H1 (cell line): ENCODE measurements around the gene ASCL1. TPM values are rescaled to one million over a fixed set of nuclear protein-coding genes. Genes with fewer than 3 reads are reported as not detected.

Experiments
- BCL11A ChIP-seq, 2 experiments: IDR thresholded peaks; one replicate each; pipeline ENCODE4 v1.6.1; 2011; ENCODE audit warnings: low read depth in 2 of 2, low read length in 2 of 2, mild to moderate bottlenecking in 2 of 2
- EZH2 ChIP-seq: fragments of 200-600 bp; sonication (generic); IDR thresholded peaks from 2 replicates; pipeline ENCODE4 v1.7.1; 2012; ENCODE audit warnings: low read depth, mild to moderate bottlenecking, moderate library complexity, low read length, inconsistent platforms; ENCODE audit not compliant: severe bottlenecking
- KDM4A ChIP-seq: IDR thresholded peaks from one replicate; pipeline ENCODE4 v1.7.1; 2012; ENCODE audit warnings: low read depth, mild to moderate bottlenecking, moderate library complexity, low read length, inconsistent platforms; ENCODE audit not compliant: severe bottlenecking
- PHF8 ChIP-seq: fragments of 200-600 bp; sonication (generic); conservative IDR thresholded peaks from 2 replicates; pipeline ENCODE4 v1.7.1; 2012; ENCODE audit warnings: low read depth, mild to moderate bottlenecking, inconsistent platforms, low read length, moderate library complexity
- RFX5 ChIP-seq: IDR thresholded peaks from 2 replicates; pipeline ENCODE4 v1.6.1; 2011; ENCODE audit warnings: low read depth, low read length, improper control_type of control experiment, borderline replicate concordance
- RNF2 ChIP-seq: fragments of 200-900, 300-1000 bp; sonication (generic); IDR thresholded peaks from 2 replicates; pipeline ENCODE4 v1.7.1; 2016; ENCODE audit warnings: borderline replicate concordance, low read depth, mild to moderate bottlenecking, antibody characterized with exemption, low read length; ENCODE audit not compliant: poor library complexity, severe bottlenecking; ENCODE audit errors: missing control alignments
- polyA plus RNA-seq, 7 experiments: library from polyadenylated mRNA; depleted of rRNA in 3 of 7; stranded (reverse) in 5 of 7; unstranded in 2 of 7; fragments of >200 nt in 5 of 7; fragments of 200-250 nt in 2 of 7; gene quantifications; 1 replicate in 5 of 7; 2 replicates in 1 of 7; 4 replicates in 1 of 7; pipeline versions ENCODE4 v1.2.1 to v1.2.3, GENCODE V29; 2011 to 2013; ENCODE audit warnings: missing spikeins in 2 of 7, mixed read lengths in 2 of 7
- total RNA-seq: library from RNA; stranded (reverse); fragmentation: NEBNext Ultra II Directional; extraction: Animal tissue kit (Norgen Biotek cat#: 25700); gene quantifications from 2 replicates; pipeline ENCODE4 v1.2.1, GENCODE V29; 2021

Gene ASCL1
- total and polyA plus RNA-seq, 2 of the 8 experiments (the other 6 are each of a cell fraction or from before 2014, with no cell fraction given), result 0.12 TPM; not detected in 1

- peak; percentile 88 for TF ChIP-seq RNF2
- TF ChIP-seq RFX5, result no peak
- TF ChIP-seq KDM4A, result no peak
- no peak for TF ChIP-seq PHF8
- peak; percentile 98 for TF ChIP-seq EZH2
- TF ChIP-seq BCL11A (IDR thresholded peaks at IDR 0.05; ENCODE audit: low read depth in 2 of 2, low read length in 2 of 2), result no peak
These were observed 3.4 kb downstream of the ASCL1 start (continued) for GRCh38 chr12:102960766-102961465.
